SHP77 treated with DMSO at 0.1 percent for 48 hours (cell line): ENCODE measurements around the gene ZYX.
"Not testable (repeated sequence)": the region's sequence is repeated elsewhere in the genome, so short reads cannot be mapped to it uniquely, and the experiment has no call there.

Source experiments
- DNase-seq: peaks from one replicate; lab custom pipeline; 2025; lab: John Stamatoyannopoulos, UW

Gene ZYX

DNA sequence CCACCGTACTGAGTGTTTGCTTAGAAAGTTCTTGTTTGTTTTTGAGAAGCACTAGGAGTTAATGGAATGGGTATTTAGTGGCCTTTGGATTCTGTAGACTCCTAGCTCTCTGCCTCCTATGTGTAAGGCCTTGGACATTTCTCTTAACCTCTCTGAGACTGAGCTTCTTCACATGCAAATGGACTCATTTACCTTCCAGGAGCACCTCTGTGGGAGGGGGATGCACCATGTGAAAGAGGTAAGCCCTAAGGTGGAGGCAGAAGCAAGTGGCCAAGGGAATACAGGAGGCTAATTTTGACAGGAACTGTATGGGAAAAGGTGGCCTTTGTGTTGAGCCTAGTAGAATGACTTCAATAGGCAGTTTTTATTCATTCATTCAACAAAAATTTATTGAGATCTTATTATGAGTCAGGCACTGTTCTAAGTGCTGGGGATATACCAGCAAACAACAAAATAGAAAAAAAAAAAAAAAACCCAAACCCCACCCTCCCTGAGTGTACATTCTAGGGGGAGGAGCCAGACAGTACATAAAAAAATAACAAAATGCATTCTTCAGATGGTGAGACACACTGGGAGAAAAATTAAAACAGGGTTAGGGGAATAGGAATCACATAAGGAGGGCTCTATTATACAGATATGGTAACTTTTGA is 36.7 kb downstream of the ZYX start:
- no peak for DNase-seq

DNA sequence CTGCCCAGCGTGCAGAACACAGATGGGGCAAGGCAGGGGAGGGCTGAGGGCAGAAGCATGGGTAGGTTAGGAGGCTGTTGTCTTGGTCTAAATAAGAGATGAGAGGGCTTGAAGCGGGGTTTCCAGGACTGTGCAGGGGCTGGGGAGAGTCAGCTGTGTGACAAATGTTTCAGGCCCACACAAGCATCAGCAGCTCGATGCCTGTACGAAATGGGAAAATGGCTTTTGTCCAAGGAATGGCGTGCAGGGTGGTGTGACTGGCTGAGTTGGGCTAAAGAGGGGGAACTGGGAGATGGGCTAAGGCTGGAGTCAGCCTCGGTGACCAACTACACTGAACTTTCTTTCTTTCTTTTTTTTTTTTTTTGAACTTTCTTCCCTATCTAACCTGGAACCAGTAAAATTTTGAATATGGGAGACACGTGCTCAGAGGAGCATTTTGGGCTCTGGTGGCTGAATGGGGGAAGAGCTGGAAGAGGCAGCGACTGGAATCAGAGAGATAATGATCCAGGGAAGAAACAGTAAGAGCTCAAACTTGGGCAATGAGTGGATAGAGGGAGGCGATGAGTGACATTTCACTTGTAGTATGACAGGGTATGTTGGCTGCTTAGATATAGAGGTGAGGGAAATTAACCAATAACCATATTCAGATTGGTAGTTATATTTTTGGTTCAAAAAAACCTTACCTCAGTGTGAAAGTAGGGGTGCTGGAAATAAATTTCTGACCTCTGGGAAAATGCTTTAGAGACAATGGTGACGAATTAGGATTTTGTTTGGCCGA is 37.7 kb downstream of the ZYX start:
- DNase-seq = no peak

DNA sequence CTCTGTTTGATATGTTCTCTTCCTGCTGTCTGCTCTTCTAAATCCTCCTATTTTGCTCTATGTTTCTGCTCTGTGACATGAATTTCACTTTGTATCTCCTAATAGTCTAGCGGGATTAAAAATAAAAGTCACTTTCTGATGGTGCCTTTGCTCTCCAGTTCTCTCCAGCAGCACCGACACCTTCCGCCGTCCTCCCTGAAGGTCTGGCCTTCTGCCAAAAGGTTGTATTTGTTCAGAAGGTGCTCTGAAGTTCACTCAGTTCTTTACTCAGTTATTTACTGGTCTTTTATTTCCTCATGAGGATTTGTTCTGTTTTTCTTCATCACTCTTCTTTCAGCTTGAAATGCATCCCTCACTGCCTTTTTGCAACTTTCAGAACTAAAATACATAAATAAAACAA is 38.7 kb downstream of the ZYX start:
- DNase-seq = no peak

DNA sequence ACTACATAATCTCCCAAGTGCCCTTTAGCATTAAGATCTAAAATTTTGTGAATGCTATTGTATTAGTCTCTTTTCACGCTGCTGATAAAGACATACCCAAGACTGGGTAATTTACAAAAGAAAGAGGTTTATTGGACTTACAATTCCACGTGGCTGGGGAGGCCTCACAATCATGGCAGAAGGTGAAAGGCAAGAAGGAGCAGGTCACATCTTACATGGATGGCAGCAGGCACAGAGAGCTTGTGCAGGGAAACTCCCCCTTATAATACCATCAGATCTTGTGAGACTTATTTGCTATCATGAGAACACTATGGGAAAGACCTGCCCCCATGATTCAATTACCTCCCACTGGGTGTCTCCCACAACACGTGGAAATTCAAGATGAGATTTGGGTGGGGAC is 39.5 kb downstream of the ZYX start:
- not testable (repeated sequence) for DNase-seq

DNA sequence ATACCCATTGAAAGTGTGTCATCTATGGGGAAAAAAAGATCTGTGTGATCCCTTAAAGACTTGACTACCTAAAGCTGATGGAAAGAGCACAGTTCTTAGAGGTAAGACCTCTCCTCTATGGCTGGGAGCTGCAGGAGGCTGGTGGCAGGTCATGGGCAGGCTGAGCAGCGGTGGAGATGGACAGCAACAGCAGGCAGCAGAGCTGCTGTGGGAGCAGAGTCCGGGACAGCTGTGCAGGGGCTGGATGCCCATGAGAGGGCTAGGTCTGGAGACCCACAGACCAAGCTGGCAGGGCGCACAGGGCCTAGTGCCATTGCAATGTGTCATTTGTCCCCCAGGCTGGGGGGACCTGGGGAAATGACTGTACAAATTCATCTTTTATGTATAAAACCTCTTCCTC is 40.9 kb downstream of the ZYX start:
- DNase-seq = no peak

DNA sequence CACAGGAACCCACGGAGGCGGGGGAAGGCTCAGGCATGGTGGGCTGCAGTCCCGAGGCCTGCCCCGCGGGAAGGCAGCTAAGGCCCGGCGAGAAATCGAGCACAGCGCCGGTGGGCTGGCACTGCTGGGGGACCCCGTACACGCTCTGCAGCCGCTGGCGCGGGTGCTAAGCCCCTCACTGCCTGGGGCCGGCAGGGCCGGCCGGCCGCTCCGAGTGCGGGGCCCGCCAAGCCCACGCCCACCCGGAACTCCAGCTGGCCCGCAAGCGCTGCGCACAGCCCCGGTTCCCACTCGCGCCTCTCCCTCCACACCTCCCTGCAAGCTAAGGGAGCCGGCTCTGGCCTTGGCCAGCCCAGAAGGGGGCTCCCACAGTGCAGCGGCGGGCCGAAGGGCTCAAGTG is 43.3 kb downstream of the ZYX start:
- not testable (repeated sequence) for DNase-seq

DNA sequence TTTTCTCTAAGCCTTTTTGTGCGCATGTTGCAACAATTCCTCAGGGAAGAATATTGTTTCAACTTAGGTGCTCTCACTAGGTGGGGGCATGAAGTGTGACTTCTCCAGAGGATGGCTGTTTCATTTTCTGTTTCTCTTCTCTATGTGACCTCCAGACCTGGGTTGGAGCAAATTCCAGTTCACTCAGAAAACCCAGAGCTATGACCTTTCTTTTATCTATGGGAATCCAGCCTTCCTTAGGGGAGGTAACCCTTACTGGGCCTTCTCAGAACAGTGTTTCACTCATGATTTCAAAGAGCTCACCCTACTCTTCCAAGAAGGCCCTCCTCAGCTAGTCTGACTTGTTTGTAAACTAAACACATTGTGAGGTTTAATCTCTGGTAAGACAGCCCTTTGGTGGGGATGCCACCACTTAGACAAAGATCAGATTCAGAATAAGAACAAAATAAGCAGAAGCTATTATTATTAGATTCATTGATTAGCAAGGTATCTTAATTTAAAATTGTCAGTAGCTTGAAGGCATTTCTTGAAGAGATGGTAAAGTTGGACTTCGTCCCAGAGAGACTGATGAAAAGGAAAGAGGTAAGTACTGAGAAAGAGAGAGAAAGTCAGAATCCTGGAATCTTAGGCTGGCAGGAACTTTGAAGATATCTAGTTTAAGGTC is 45.5 kb downstream of the ZYX start:
- DNase-seq = no peak

DNA sequence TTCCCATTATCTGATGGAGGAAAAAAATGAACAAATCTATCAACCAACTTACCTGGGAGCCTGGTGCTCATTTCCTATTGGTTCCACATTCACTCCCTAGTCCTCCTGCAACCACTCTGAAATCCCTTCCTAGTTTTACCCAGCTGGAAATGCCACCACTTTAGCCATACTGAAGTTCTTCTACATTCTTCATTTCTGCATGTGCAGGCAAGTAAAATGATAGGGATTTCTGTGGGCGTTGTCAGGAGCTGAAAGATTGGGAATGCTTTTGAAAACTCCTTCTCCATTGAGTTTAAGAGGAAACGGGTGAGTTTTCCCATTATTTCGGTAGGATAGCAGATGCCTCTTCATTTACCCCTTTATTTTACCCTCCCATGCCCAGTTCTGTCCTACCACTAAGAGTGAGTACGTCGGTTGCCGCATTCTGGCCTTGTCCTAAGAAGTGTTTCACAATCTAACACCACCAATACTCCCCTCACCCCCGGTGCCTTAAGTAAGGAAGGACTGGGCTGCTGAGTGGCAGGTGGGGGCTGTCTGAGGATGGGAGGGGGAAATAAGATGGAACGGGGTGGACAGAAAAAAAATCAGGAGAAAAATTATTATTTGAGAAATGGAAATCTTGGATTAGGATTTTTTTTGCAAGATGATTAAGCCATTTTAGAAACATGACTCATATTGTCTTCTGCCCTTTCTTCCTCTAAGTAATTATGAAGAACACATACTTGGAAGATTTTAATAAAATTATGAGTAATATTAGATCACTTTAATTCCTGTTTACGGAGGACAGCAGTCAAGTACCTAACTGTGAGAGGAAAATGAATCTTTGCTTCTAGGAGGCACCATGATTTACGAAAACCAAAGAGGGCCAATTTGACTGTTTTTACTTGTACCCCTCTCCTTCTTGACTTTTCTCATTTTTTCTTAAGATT is 48.9 kb downstream of the ZYX start:
- no peak for DNase-seq

DNA sequence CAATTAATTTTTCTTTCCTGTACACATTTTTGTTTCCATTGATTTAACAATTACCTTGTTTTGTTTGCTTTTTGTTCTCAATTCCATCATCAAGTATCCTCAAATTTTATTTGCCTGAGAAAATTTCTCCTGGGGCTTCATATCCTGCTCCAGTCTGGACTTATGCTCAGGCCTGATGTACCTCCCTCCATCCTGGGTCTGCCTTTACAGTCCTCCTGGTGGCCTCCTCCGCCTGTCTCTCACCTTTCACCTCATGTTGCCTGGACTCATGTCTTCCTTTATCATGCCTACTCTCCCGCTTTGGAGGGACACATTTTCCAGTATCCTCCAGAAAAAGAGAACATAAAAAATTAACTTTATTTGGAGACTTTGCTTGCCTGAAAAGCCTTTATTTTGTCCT is 50.0 kb downstream of the ZYX start:
- no peak for DNase-seq

DNA sequence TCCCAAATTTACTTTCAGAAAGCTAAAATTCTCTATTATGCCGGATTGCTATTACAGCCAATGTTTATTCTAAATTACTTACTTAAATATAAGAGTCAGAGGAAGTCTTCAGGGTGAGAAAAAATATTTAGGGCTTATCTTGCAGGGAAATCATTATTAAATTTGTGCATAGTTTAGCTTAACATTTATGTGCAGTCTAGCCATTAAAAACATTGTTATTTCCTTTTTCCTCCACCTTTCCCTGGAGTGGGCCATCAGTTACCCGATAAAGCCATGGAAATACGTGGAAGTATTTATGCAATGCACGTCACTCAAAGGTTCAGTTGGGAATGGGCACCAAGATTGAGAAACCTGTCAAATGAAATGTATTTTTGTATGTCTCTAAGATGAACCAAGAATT is 52.6 kb downstream of the ZYX start:
- no peak for DNase-seq

DNA sequence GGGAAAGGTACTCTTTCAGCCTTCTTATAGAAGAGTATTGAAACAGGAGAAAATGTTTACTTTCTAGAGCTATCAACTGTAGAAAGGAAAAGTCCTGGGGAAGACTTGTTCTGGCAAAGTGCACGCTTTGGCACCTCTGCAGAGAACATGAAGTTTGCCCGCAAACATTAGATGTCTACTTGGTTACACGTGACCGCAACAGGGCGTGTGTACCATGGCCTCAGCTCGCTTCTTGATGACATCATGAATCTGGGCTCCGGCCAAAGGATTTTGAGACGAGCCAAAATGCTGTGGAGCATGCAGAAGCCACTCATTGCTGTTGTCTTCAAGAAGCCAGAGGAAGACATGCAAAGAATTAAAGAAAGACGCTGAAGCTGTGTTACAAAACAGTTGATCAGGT is 53.5 kb downstream of the ZYX start:
- DNase-seq = no peak

DNA sequence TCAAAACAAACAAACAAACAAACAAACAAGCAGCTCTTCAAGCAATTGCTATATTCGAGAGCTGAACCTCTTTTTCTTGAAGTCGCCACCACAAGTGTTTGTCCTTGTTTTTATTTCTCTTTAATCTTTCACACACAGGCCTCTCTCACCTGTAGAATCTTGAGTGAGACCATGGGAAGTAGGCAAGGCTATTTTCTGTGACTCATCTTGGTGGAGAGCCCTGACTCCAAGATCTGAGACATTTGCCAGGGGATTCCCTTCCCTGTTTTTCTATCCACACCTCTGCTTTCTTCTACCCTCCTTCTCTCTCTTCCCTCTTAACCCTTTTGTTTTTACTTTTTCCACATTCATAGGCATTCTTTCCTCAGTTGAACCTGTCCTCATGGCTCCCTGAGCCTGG is 54.1 kb downstream of the ZYX start:
- DNase-seq = no peak

DNA sequence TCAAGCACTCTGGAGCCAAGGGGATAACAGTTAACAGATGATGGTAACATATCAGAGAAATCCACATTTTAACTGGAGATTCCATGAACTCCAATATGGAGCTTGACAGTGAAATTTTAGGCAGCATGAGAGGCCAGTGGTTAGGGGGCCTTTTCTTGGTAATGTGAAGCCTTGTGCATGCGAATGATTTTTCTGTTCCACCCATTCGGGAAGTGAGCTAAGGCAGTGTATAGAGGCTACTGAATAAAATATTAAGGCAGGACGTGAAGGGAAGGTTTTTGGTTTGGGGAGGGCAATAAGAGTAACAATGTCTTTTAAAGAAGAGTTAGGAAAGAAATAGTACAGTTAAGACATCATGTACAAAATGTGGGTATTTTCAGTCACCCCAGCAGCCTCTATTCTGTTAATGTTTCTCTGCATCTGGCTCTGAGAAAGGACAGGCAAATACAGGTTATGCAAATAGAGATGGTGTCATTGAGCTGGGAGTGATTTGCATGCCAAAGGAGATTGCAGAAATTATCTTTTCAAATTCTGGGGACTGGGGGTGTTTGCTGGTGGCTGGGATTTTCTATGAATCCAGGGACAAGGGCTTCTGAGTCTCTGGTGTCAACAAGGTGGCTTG is 55.3 kb downstream of the ZYX start:
- no peak for DNase-seq

DNA sequence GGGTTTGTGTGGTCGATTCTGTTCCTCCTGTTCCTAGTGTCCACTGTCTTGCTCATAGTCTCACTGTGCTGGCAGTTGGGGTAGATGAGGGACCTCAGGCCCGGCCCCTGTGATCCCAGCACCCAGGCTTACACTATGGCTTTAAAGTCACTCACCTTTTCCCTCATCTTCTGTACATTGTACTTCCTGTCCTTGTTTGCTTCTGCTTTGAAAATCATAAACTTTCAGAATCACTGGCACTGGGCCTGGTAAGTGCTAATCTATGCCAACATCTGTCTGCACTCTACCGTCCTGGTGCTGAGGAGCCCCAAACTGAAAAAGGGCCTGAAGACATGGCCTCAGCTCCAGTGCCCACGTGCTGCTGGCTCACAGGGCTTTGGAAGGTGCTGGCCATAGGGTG is 56.4 kb downstream of the ZYX start:
- DNase-seq = no peak

DNA sequence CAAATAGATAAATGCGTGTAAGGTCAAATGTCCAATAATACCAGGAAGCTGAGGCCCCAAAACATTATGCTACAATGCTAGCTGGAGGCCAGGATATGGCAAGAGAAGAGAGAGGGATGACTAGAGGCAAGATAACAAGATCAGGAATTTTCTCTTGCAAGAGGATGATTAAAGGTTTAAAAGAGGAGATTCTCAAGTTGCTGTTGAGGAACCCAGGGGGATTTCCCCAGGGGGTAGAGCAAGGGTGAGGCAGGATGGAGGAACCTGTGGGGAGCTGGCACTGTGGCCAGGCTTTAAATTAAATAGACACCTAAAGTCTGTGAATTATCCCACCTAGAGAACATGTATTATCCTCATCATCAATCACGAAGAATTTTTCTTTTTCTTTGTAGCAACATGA is 58.7 kb downstream of the ZYX start:
- no peak for DNase-seq
